HFFc6 (cell line): Measurements from ENCODE around the gene GREB1. TPM values are rescaled to one million over a fixed set of nuclear protein-coding genes. Genes with fewer than 3 reads are reported as not detected.

ENCODE experiments used
- DNase-seq: peaks from one replicate; pipeline ENCODE4 v3.0.0-alpha.2; 2018
- H3K27ac Mint-ChIP-seq: 2 replicates; pipeline ENCODE4 v1.8.0; 2020; ENCODE audit warnings: mild to moderate bottlenecking, mixed read lengths
- H3K27me3 Mint-ChIP-seq: 2 replicates; pipeline ENCODE4 v1.8.0; 2021; ENCODE audit warnings: mild to moderate bottlenecking, moderate library complexity, mixed read lengths; ENCODE audit not compliant: insufficient read depth
- H3K36me3 Mint-ChIP-seq: 2 replicates; pipeline ENCODE4 v1.8.0; 2021; ENCODE audit warnings: low read depth, mixed read lengths
- H3K4me1 Mint-ChIP-seq: 2 replicates; pipeline ENCODE4 v1.8.0; 2020; ENCODE audit warnings: low read depth, mixed read lengths
- H3K4me3 Mint-ChIP-seq: 2 replicates; pipeline ENCODE4 v1.8.0; 2020; ENCODE audit warnings: mild to moderate bottlenecking, moderate library complexity, mixed read lengths
- H3K9me3 Mint-ChIP-seq: 2 replicates; pipeline ENCODE4 v1.8.0; 2020; ENCODE audit warnings: mild to moderate bottlenecking, mixed read lengths
- CTCF ChIP-seq: fragments of 200-600 bp; sonication (generic); IDR thresholded peaks from 2 replicates; pipeline ENCODE4 v1.5.0; 2021; ENCODE audit warnings: antibody characterized with exemption, mild to moderate bottlenecking
- total RNA-seq, 6 experiments: library from RNA; stranded (reverse); fragmentation: NEBNext Ultra II Directional; extraction: Animal tissue kit (Norgen Biotek cat#: 25700); gene quantifications; 2 replicates in 1 of 6; 3 replicates in 5 of 6; pipeline ENCODE4 v1.2.3, GENCODE V29; 2021

Gene GREB1
- total RNA-seq, 6 experiments from 2014 or later: 0.07 to 0.11 (median 0.09) TPM; not detected in 3

GRCh38 chr2:11635141-11635540 is 101.3 kb downstream of the GREB1 start:
- Mint-ChIP-seq H3K4me1 (no peaks in the 10 kb centered on the region), H3K36me3 (no peaks in the 10 kb centered on the region), H3K4me3 (no peak overlapping the region), H3K27me3 (peaks cover 61% of the 10 kb centered on the region), H3K27ac (no peak overlapping the region), H3K9me3 (no peaks in the 10 kb centered on the region)
- no peak for TF ChIP-seq CTCF
- DNase-seq: no peak

DNA sequence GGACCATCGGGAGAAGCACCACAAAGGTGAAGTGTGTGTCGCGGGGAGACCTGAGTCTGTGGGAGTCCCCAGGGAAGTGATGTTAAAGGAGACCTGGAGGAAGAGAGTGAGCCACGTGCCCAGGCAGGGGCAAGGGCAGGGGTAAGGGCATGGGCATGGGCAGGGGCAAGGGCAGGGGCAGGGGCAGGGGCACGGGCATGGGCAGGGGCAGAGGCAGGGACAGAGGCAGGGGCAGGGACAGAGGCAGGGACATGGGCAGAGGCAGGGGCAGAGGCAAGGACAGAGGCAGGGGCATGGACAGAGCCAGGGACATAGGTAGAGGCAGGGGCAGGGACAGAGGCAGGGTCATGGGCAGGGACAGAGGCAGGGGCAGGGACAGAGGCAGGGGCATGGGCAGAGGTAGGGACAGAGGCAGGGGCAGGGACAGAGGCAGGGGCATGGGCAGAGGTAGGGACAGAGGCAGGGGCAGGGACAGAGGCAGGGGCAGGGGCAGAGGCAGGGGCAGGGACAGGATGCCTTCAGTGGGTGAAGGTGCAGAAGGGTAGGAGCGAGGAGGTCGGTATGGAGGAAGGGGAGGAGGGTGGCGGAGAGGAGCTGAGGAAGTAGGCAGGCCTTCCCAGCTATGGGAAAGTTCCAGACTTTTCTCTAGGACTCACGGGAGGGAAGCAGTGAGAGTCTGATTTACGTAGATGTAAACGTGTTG is 102.9 kb downstream of the GREB1 start:
- Mint-ChIP-seq H3K36me3 (no peaks in the 10 kb centered on the region), H3K9me3 (no peaks in the 10 kb centered on the region), H3K4me3 (no peak overlapping the region), H3K4me1 (no peaks in the 10 kb centered on the region), H3K27me3 (peaks cover 55% of the 10 kb centered on the region), H3K27ac (no peak overlapping the region)
- TF ChIP-seq CTCF: no peak
- no peak for DNase-seq

DNA sequence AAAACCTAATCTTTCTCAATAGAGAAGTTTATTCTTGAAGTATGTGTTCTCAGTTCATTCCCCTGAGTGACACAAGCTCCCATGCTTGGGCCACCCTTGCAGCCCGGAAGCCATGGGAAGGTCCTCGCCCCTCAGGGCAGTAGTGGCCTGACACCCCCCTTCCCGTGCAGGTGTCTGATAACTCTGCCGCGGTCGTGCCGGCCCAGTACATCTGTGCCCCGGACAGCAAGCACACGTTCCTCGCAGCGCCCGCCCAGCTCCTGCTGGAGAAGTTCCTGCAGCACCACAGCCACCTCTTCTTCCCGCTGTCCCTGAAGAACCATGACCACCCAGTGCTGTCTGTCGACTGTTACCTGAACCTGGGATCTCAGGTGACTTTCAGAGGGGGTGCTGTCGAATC is 103.7 kb downstream of the GREB1 start:
- no peaks in the 10 kb centered on the region for H3K9me3 Mint-ChIP-seq
- no peak for DNase-seq
- no peak overlapping the region for H3K4me3 Mint-ChIP-seq
- H3K27me3 Mint-ChIP-seq: peaks cover 52% of the 10 kb centered on the region
- TF ChIP-seq CTCF: no peak
- H3K4me1 Mint-ChIP-seq: no peaks in the 10 kb centered on the region
- H3K36me3 Mint-ChIP-seq: no peaks in the 10 kb centered on the region
- no peak overlapping the region for H3K27ac Mint-ChIP-seq

DNA sequence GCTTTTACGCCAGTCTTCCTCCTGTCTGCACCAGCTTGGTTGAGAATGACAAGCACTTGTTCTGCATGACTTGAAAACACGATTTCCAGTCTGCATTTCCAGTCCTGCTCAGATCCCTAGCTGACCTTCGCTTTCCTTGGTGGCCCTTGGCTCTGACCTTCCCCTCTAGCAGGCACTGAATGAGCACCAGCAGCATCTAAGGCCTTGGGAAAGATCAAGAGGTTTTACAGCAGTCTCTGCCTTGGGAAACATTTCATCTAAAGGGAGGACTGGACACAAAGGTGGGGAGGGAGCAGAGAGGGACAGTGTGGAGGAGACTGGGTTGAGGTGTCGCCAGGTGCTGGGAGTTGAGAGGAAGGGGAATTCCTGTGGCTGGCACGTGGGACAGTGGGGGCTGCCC is 105.7 kb downstream of the GREB1 start:
- TF ChIP-seq CTCF: no peak
- Mint-ChIP-seq H3K36me3 (no peaks in the 10 kb centered on the region), H3K4me3 (no peak overlapping the region), H3K27ac (no peak overlapping the region), H3K27me3 (peaks cover 58% of the 10 kb centered on the region), H3K9me3 (no peaks in the 10 kb centered on the region), H3K4me1 (no peaks in the 10 kb centered on the region)
- DNase-seq: no peak

- no peak for TF ChIP-seq CTCF
- DNase-seq: no peak
- peaks cover 56% of the 10 kb centered on the region for H3K27me3 Mint-ChIP-seq
- no peak overlapping the region for H3K4me3 Mint-ChIP-seq
- H3K9me3 Mint-ChIP-seq: no peaks in the 10 kb centered on the region
- H3K4me1 Mint-ChIP-seq: no peaks in the 10 kb centered on the region
- no peaks in the 10 kb centered on the region for H3K36me3 Mint-ChIP-seq
- no peak overlapping the region for H3K27ac Mint-ChIP-seq
Observed at GRCh38 chr2:11640132-11640531, 106.3 kb downstream of the GREB1 start.

GRCh38 chr2:11642972-11643371 is 109.1 kb downstream of the GREB1 start:
- Mint-ChIP-seq H3K4me1 (no peaks in the 10 kb centered on the region), H3K4me3 (no peak overlapping the region), H3K27me3 (peaks cover 52% of the 10 kb centered on the region), H3K36me3 (no peaks in the 10 kb centered on the region), H3K9me3 (0 out of 2 replicates have a peak, but pooled peaks cover 7% of the 10 kb centered on the region), H3K27ac (no peak overlapping the region)
- peak; percentile 22; the same call in 1 of the 2 replicates for TF ChIP-seq CTCF
- no peak for DNase-seq
